ENCODE results near the gene AHDC1.
A peak's percentile ranks its signal among the peaks of the same experiment; 100 is the strongest.
"Not testable (repeated sequence)": the region's sequence is repeated elsewhere in the genome, so short reads cannot be mapped to it uniquely, and the experiment has no call there.

AHDC1 gene

GRCh38 chr1:27504588-27505419 is 99.1 kb downstream of the AHDC1 start:
- DNase-seq = no peak

GRCh38 chr1:27503844-27504587 is 99.9 kb downstream of the AHDC1 start:
- no peak for DNase-seq

- DNase-seq = no peak
Observed at GRCh38 chr1:27503033-27503432, 100.9 kb downstream of the AHDC1 start.

DNA sequence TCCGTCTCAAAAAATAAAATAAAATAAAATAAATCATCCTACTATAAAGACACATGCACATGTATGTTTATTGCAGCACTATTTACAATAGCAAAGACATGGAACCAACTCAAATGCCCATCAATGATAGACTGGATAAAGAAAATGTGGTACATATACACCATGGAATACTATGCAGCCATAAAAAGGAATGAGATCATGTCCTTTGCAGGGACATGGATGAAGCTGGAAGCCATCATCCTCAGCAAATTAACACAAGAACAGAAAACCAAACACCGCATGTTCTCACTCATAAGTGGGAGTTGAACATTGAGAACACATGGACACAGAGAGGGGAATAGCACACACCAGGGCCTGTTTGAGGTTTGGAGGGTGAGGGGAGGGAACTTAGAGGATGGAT is 102.8 kb downstream of the AHDC1 start:
- DNase-seq = not testable (repeated sequence)

DNA sequence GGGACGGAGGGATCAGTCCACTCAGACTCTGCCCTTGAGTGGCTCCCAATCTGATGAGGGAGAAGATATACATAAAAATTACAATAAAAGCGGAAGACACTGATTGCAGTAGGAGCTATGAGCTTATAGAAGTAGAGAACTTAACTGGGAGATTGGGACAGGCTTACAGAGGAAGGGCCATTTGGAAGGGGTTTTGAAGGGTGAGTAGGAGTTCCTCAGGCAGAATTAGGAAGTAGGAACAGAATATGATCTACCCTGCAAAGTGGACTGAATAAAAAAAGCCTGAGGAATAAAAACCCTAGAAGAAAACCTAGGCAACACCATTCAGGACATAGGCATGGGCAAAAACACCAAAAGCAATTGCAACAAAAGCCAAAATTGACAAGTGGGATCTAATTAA is 104.8 kb downstream of the AHDC1 start:
- DNase-seq = no peak

GRCh38 chr1:27496604-27497155 is 107.3 kb downstream of the AHDC1 start:
- DNase-seq = no peak

- no peak for DNase-seq
Observed at GRCh38 chr1:27492796-27493195, 111.1 kb downstream of the AHDC1 start.

GRCh38 chr1:27491748-27492700 is 111.9 kb downstream of the AHDC1 start:
- no peak for DNase-seq

GRCh38 chr1:27489973-27490741 is 113.8 kb downstream of the AHDC1 start, which contains the start of gene WASF2:
Gene WASF2, minus strand, starts transcription at chr1:27490167. Its CDS starts 61,277 bp downstream, at chr1:27428890.
- peak; percentile 98 for DNase-seq

DNA sequence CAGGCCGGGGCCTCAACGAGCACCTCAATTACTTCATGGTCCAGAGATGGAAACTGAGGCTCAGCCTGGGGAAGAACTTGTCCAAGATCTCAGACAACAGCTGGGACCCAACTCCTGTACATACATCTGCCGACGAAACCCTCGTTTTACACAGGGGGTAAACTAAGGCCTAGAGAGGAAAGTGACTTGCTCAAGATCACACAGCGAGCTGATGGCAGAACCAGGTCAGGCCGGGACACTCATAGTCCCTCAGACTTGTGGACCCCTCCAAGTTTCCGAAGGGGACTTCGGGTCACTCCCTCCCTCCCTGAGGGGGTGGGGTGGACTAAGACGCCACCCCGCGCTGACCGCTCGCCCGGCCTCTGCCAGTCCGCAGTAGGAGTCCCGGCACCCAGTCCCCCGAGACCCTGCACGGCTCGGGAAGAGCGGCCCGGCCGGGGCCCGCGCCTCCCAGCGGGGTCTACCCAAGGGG is 114.4 kb downstream of the AHDC1 start:
- no peak for DNase-seq

DNA sequence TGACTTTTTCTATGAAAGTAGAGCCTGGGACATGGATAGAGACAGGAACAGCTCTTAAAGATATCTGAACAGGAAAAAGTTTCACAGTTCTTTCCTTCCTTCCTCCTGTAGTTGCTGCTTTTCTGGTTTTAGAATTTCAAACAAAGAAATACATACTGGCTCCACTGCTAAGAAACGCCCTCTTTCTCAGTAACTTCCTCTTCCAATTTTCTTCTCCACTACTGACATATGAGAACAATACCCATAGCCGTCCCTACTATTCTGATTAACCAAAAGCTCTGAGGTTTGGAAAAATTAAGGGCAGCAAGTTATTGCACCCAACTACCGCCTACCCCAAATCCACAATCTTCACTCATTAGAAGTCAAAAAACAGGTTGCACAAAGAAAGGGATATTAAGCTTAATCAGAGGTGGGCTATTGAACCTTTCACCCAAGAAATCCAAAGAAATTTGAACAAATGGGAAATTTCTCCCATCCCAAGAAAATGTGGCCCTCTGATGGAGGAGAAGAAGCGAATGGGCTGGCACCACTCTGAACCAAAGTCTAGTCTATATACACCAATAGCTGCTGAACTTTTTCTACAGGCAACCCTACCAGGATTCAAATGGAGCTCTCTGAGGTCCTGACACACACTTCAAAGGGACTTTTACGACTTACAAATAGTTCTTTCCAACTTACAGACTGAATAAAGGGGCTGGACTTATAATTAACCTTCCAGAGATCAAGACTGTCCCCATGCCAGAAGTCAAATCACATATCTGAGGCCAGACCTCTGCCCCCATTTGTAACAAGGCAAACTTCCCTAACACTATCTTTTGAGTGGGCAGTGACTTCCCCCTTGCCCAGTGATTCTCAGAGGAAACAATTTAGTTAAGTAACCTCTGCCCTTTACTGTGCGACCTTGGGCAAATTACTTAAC is 115.7 kb downstream of the AHDC1 start:
- peak; percentile 17 for DNase-seq

DNA sequence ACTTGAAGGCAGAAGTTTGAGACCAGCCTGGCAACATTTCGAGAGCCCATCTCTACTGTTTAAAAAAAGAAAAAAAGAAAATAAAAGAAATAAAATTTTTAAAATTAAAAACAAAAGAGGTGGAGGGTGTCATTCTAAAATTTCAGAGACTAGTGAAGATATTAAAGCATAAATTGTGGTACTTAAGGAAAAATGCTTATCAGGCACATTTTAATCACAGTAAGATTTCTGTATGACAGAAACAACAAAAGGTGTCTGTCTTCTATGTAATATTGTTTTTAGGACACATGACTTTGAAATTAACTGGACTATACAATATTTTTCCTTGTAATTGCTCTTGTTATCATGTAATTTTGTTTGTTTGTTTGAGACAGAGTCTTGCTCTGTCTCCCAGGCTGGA is 118.6 kb downstream of the AHDC1 start:
- DNase-seq = no peak
